NB4 (cell line): ENCODE measurements around the gene PHETA1.

Source experiments
- MYC ChIP-seq: IDR thresholded peaks from 2 replicates; pipeline ENCODE4 v1.6.1; 2011; ENCODE audit warnings: low read depth, low read length
- POLR2A ChIP-seq: IDR thresholded peaks from 2 replicates; pipeline ENCODE4 v1.6.1; 2011; ENCODE audit warnings: mild to moderate bottlenecking; ENCODE audit not compliant: insufficient read length; ENCODE audit errors: extremely low read depth
- TF ChIP-seq, protein P1 (sequence below): IDR thresholded peaks from one replicate; pipeline ENCODE4 v1.5.1; 2012; ENCODE audit warnings: low read depth, low read length
- TF ChIP-seq, protein P2 (sequence below): IDR thresholded peaks from 2 replicates; pipeline ENCODE4 v1.6.1; 2011; ENCODE audit warnings: low read depth, low read length

DNA sequence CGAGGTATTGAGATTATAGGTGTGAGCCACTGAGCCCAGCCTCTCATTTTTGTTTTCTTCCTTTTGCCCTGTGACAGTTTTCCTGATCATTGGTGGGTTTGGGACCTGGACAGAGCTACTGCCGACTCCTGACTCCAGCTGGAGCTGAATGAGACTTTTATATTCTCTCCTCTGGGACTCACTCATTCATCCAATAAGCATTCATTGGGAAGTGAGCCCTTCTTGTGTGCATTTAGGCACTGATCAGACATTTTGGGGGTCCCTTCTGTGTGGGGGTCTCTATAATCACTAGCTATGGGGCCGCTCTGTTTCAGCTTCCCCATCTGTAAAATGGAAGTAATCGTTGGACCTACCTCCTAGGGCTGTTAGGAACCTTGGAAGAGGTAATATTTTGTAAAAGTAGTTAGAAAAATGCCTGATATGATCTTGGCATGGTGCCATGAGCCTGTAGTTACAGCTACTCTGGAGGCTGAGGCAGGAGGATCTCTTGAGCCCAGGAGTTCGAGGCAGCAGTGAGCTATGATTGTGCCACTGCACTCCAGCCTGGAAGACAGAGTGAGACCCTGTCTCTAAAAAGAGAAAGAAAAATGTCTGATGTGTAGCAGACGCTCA lies 44.0 kb upstream of the PHETA1 start:
- TF ChIP-seq, protein P1, sequence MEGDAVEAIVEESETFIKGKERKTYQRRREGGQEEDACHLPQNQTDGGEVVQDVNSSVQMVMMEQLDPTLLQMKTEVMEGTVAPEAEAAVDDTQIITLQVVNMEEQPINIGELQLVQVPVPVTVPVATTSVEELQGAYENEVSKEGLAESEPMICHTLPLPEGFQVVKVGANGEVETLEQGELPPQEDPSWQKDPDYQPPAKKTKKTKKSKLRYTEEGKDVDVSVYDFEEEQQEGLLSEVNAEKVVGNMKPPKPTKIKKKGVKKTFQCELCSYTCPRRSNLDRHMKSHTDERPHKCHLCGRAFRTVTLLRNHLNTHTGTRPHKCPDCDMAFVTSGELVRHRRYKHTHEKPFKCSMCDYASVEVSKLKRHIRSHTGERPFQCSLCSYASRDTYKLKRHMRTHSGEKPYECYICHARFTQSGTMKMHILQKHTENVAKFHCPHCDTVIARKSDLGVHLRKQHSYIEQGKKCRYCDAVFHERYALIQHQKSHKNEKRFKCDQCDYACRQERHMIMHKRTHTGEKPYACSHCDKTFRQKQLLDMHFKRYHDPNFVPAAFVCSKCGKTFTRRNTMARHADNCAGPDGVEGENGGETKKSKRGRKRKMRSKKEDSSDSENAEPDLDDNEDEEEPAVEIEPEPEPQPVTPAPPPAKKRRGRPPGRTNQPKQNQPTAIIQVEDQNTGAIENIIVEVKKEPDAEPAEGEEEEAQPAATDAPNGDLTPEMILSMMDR: no peak
- TF ChIP-seq MYC: no peak
- TF ChIP-seq, protein P2, sequence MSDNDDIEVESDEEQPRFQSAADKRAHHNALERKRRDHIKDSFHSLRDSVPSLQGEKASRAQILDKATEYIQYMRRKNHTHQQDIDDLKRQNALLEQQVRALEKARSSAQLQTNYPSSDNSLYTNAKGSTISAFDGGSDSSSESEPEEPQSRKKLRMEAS: no peak
- no peak for TF ChIP-seq POLR2A
